ENCODE data around the gene VN1R5. TPM values are rescaled to one million over a fixed set of nuclear protein-coding genes. Genes with fewer than 3 reads are reported as not detected.

Gene VN1R5
- total RNA-seq, 1 donor from 2014 or later = not detected

GRCh38 chr1:247300491-247301175 lies 44.8 kb downstream of the VN1R5 start:
- no peak for DNase-seq (ENCODE audit: low spot score)

DNA sequence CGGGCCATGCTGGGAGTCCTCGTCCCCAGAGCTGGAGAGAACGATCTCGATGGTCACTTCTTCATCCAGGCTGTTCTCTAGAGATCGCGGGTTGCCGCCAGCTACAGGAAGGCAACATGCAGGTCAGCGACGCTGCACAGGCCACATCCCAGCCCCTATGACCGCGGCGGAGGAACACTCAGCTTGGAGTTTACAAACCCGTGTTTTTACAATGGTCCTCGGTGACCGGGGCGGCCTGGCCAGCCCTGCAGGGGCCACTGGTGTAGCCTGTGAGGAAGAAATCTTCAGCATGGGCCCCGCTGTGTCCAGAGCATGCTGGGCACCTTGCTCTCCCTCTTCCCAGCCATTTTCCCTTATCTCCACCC lies 45.3 kb downstream of the VN1R5 start:
- no peak for DNase-seq (ENCODE audit: low spot score)

DNA sequence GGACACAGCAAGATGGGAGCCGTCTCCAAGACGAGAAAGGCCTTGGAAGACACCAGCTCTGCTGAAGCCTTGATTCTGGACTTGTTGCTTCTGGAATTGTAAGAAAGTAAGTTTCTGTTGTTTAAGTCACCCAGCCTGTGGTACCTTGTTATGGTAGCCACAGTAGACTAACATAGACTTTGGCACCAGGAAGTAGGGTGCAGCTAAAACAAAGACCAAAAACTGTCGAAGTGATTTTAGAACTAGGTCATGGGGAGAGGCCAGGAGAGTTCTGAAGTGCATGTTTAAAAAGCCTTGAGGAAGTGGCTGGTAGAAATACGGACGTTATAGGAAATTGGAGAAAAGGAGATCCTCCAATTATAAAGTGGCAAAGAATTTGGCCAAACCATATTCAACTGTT lies 47.3 kb downstream of the VN1R5 start:
- no peak for DNase-seq (ENCODE audit: low spot score)

- no peak for DNase-seq (ENCODE audit: low spot score)
These were observed 48.2 kb downstream of the VN1R5 start for GRCh38 chr1:247304031-247304430.

Other genes with a start within 250 kb of the VN1R5 start
- 0.06 TPM for gene ZNF695, start 248.0 kb upstream of the VN1R5 start, total RNA-seq
- 3.8 TPM for gene ZNF670, start 177.3 kb upstream of the VN1R5 start, total RNA-seq
- 7.0 TPM for gene ZNF669, start 151.7 kb upstream of the VN1R5 start, total RNA-seq
- 34.2 TPM for gene ZNF124, start 84.1 kb upstream of the VN1R5 start, total RNA-seq
- 20.6 TPM for gene ZNF496, start 75.8 kb downstream of the VN1R5 start, total RNA-seq
- gene NLRP3, start 160.1 kb downstream of the VN1R5 start, total RNA-seq = 5.6 TPM
- not detected for gene OR2B11, start 202.0 kb downstream of the VN1R5 start, total RNA-seq